GM18868 (cell line): ENCODE results near the gene F3.
A peak's percentile ranks its signal among the peaks of the same experiment; 100 is the strongest.

Experiments
- ATAC-seq: cut with Tn5 transposase; IDR thresholded peaks from one replicate; pipeline ENCODE4 v1.9.1; 2021; ENCODE audit warnings: mild to moderate bottlenecking, moderate library complexity; ENCODE audit not compliant: unreplicated experiment

The F3 gene

GRCh38 chr1:94528826-94529225, 12.7 kb downstream of the F3 start:
- no peak for ATAC-seq

GRCh38 chr1:94528299-94528698, 13.3 kb downstream of the F3 start:
- ATAC-seq = no peak

- no peak for ATAC-seq
Observed at GRCh38 chr1:94527447-94528031, 14.0 kb downstream of the F3 start.

GRCh38 chr1:94526152-94526980, 15.2 kb downstream of the F3 start:
- ATAC-seq = no peak

- ATAC-seq = no peak
Observed at GRCh38 chr1:94524531-94524930, 17.0 kb downstream of the F3 start.

GRCh38 chr1:94522304-94522703, 19.3 kb downstream of the F3 start:
- no peak for ATAC-seq

- ATAC-seq = no peak
Observed at GRCh38 chr1:94519351-94519750, 22.2 kb downstream of the F3 start.

- ATAC-seq = no peak
Observed at GRCh38 chr1:94515296-94515947, 26.1 kb downstream of the F3 start.

- ATAC-seq = peak; percentile 63
Observed at GRCh38 chr1:94514095-94514727, 27.3 kb downstream of the F3 start.

GRCh38 chr1:94512816-94513215, 28.7 kb downstream of the F3 start:
- ATAC-seq = no peak

- no peak for ATAC-seq
Observed at GRCh38 chr1:94504601-94505000, 37.0 kb downstream of the F3 start.

- no peak for ATAC-seq
Observed at GRCh38 chr1:94503153-94503552, 38.4 kb downstream of the F3 start.

GRCh38 chr1:94501935-94502334, 39.6 kb downstream of the F3 start:
- no peak for ATAC-seq

- no peak for ATAC-seq
Observed at GRCh38 chr1:94501426-94501825, 40.1 kb downstream of the F3 start.

GRCh38 chr1:94496076-94496755, 45.3 kb downstream of the F3 start:
- ATAC-seq = no peak

- no peak for ATAC-seq
Observed at GRCh38 chr1:94490556-94490955, 51.0 kb downstream of the F3 start.

- ATAC-seq = no peak
Observed at GRCh38 chr1:94486990-94487389, 54.6 kb downstream of the F3 start.

- ATAC-seq = peak; percentile 92
Observed at GRCh38 chr1:94481473-94481933, 60.1 kb downstream of the F3 start.

GRCh38 chr1:94479682-94480081, 61.9 kb downstream of the F3 start:
- ATAC-seq = no peak
